ENCODE measurements around the gene DNASE1L3.
A peak's percentile ranks its signal among the peaks of the same experiment; 100 is the strongest.

The DNASE1L3 gene

DNA sequence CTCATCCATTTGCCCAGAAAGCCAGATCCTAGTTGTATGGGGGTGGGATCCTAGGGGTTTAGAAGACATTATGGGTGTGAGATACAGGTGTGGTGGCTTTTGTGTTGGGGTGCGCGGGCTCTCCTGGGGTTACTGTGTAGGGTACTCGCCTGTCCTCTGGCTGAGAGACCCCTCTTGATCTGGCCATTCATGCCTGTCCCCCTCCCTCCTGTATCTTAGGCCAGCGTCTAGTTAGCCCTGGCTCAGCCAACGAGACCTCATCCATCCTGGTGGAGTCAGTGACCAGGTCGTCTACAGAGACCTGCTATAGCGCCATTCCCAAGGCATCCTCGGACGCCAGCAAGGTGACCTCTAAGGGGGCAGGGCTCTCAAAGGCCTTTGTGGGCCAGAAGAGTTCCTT lies 41.4 kb downstream of the DNASE1L3 start:
- no peak for TF ChIP-seq EZH2phosphoT487 (IDR thresholded peaks at IDR 0.05; ENCODE audit: borderline replicate concordance, low read length)
- TF ChIP-seq, protein P1, sequence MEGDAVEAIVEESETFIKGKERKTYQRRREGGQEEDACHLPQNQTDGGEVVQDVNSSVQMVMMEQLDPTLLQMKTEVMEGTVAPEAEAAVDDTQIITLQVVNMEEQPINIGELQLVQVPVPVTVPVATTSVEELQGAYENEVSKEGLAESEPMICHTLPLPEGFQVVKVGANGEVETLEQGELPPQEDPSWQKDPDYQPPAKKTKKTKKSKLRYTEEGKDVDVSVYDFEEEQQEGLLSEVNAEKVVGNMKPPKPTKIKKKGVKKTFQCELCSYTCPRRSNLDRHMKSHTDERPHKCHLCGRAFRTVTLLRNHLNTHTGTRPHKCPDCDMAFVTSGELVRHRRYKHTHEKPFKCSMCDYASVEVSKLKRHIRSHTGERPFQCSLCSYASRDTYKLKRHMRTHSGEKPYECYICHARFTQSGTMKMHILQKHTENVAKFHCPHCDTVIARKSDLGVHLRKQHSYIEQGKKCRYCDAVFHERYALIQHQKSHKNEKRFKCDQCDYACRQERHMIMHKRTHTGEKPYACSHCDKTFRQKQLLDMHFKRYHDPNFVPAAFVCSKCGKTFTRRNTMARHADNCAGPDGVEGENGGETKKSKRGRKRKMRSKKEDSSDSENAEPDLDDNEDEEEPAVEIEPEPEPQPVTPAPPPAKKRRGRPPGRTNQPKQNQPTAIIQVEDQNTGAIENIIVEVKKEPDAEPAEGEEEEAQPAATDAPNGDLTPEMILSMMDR (IDR thresholded peaks at IDR 0.05; ENCODE audit: low read depth, low read length, poor library complexity, severe bottlenecking): no peak
- no peaks in the 10 kb centered on the region for H3K36me3 ChIP-seq (ENCODE audit: control insufficient read depth, low read length)

DNA sequence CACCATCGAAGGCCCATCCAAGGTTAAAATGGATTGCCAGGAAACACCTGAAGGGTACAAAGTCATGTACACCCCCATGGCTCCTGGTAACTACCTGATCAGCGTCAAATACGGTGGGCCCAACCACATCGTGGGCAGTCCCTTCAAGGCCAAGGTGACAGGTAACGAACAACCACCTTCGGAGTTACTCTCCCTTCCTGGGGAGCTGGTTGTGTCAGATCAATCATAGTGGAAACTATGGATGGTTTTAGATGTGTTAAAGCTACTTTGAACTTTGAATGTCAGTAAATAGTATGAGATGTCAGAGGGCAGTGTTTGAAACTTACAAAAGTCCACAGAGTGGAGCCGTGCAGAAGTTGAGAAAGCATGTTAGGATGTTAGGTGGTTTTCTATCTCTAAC lies 42.3 kb downstream of the DNASE1L3 start:
- Histone ChIP-seq H3K27ac (ENCODE audit: low read depth, low read length) (no peak overlapping the region), H3K79me2 (ENCODE audit: control insufficient read depth, low read length) (no peaks in the 10 kb centered on the region), H3K4me2 (ENCODE audit: low read length) (no peak overlapping the region), H3K4me1 (ENCODE audit: control insufficient read depth, low read length) (no peaks in the 10 kb centered on the region), H4K20me1 (ENCODE audit: control insufficient read depth, insufficient read depth, low read depth, low read length) (no peaks in the 10 kb centered on the region), H3K9me3 (ENCODE audit: control insufficient read depth, insufficient read depth, low read length) (no peaks in the 10 kb centered on the region), H3K27me3 (ENCODE audit: control insufficient read depth, low read length) (no peaks in the 10 kb centered on the region), H3K9me2 (replicated peaks; ENCODE audit: control insufficient read depth, low read length) (no peaks in the 10 kb centered on the region), H3K4me3 (ENCODE audit: low read length) (no peak overlapping the region), H3F3A (ENCODE audit: control insufficient read depth, insufficient read depth) (no peaks in the 10 kb centered on the region), H3K36me3 (ENCODE audit: control insufficient read depth, low read length) (no peaks in the 10 kb centered on the region)
- TF ChIP-seq, protein P1 (IDR thresholded peaks at IDR 0.05; ENCODE audit: low read depth, low read length, poor library complexity, severe bottlenecking): no peak
- TF ChIP-seq EZH2phosphoT487 (IDR thresholded peaks at IDR 0.05; ENCODE audit: borderline replicate concordance, low read length): no peak

More for the DNA sequence above, 41.4 kb downstream of the DNASE1L3 start:
- Histone ChIP-seq H3K27me3 (ENCODE audit: control insufficient read depth, low read length) (no peaks in the 10 kb centered on the region), H3K4me1 (ENCODE audit: control insufficient read depth, low read length) (no peaks in the 10 kb centered on the region), H3K9me3 (ENCODE audit: control insufficient read depth, insufficient read depth, low read length) (no peaks in the 10 kb centered on the region), H3K27ac (ENCODE audit: low read depth, low read length) (no peak overlapping the region), H3K79me2 (ENCODE audit: control insufficient read depth, low read length) (no peaks in the 10 kb centered on the region), H3K9me2 (replicated peaks; ENCODE audit: control insufficient read depth, low read length) (no peaks in the 10 kb centered on the region), H3K4me3 (ENCODE audit: low read length) (no peak overlapping the region), H3K4me2 (ENCODE audit: low read length) (no peak overlapping the region), H3F3A (ENCODE audit: control insufficient read depth, insufficient read depth) (no peaks in the 10 kb centered on the region), H4K20me1 (ENCODE audit: control insufficient read depth, insufficient read depth, low read depth, low read length) (no peaks in the 10 kb centered on the region)

DNA sequence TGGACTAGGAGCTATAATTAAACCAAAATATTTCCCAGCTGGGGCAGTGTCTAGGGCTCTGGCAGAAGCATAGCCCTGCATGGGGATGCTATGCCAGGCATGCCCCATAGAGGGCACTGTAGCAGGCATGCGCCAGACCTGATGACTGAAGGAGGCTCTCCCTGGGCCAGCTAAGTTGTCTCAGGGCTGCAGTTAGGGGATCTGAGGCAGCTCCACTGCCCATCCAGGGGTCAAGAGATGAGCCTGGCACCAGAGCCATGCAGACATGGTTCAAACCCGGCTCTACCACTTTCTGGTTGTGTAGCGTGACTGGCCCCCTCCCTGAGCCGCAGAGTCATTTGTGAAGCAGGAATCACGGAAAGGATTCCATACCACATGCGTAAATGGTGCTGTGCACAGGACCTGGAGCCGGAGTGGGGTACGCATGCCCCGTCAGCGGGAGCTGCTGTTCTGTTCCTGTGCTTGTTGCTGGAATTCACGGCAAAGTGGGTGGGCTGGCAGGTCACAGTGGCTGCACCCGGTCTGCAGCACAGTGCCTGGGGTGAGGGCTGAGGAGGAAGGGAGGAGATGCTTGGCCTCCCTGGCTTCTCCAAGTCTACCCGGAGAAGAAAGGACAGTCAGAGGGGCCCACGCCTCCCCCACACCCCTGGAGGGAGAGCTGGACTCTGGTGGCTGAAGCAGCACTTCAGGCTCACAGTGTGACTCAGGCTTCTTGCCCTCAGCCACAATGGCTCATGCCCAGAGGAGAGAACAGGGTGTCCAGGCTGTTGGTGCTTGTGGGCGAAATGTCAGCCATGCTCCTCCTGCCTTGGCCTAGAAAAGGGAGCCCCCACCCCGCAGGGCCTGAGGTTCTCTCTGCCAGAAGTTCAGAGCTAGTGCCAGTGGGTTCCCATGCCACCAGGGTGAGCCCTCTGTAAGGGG lies 43.1 kb downstream of the DNASE1L3 start:
- Histone ChIP-seq H3K4me3 (ENCODE audit: low read length) (no peak overlapping the region), H3K27ac (ENCODE audit: low read depth, low read length) (no peak overlapping the region), H3K9me3 (ENCODE audit: control insufficient read depth, insufficient read depth, low read length) (no peaks in the 10 kb centered on the region), H4K20me1 (ENCODE audit: control insufficient read depth, insufficient read depth, low read depth, low read length) (no peaks in the 10 kb centered on the region), H3K4me2 (ENCODE audit: low read length) (no peak overlapping the region), H3F3A (ENCODE audit: control insufficient read depth, insufficient read depth) (no peaks in the 10 kb centered on the region), H3K36me3 (ENCODE audit: control insufficient read depth, low read length) (no peaks in the 10 kb centered on the region), H3K9me2 (replicated peaks; ENCODE audit: control insufficient read depth, low read length) (no peaks in the 10 kb centered on the region), H3K4me1 (ENCODE audit: control insufficient read depth, low read length) (no peaks in the 10 kb centered on the region), H3K27me3 (ENCODE audit: control insufficient read depth, low read length) (no peaks in the 10 kb centered on the region), H3K79me2 (ENCODE audit: control insufficient read depth, low read length) (no peaks in the 10 kb centered on the region)
- TF ChIP-seq EZH2phosphoT487 (IDR thresholded peaks at IDR 0.05; ENCODE audit: borderline replicate concordance, low read length): no peak
- TF ChIP-seq, protein P1 (IDR thresholded peaks at IDR 0.05; ENCODE audit: low read depth, low read length, poor library complexity, severe bottlenecking): peak; percentile 99
